ENCODE data around the gene STPG3.
A peak's percentile ranks its signal among the peaks of the same experiment; 100 is the strongest.

STPG3 gene

DNA sequence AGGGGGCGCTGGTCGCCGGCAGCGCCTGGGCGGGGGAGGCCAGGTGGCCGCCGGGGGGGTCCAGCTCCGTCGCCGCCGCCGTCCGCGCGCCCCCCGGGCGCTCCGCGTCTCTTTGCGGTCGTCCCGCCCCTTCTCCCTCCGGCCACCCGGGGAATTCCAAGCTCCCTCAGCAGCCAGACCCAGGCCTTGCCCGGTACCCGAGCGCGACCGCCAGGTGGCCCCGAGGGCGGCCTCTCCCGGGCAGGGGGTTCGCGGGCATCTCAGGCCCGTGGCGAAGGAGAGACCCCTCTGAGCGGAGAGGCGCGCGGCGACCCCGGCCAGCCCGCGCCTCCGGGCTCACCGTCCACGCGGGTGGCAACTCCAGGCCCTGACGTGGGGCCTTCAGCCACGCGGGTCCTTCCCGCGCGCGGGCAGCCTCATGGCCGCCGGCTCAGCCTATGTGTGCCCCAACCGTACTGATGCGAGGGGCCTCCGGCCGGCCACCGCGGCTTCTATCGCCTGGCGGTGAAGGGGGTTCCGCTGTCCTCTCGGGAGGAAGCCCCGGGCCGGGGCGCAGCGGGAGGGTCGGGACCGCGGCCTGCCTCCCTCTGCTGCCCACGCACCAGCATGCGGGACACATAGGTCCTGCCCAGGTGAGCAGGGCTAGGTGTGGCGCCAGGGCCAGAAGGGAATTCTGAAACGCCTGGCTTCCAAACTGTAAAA is 51.5 kb downstream of the STPG3 start:
- H3K27ac ChIP-seq, result peak overlapping the region; percentile 96

More for the DNA sequence above, 51.5 kb downstream of the STPG3 start:
- TF ChIP-seq, protein P1, sequence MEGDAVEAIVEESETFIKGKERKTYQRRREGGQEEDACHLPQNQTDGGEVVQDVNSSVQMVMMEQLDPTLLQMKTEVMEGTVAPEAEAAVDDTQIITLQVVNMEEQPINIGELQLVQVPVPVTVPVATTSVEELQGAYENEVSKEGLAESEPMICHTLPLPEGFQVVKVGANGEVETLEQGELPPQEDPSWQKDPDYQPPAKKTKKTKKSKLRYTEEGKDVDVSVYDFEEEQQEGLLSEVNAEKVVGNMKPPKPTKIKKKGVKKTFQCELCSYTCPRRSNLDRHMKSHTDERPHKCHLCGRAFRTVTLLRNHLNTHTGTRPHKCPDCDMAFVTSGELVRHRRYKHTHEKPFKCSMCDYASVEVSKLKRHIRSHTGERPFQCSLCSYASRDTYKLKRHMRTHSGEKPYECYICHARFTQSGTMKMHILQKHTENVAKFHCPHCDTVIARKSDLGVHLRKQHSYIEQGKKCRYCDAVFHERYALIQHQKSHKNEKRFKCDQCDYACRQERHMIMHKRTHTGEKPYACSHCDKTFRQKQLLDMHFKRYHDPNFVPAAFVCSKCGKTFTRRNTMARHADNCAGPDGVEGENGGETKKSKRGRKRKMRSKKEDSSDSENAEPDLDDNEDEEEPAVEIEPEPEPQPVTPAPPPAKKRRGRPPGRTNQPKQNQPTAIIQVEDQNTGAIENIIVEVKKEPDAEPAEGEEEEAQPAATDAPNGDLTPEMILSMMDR (conservative IDR thresholded peaks at IDR 0.05), result peak; percentile 83

Data from VCaP (cell line).